Smooth muscle cell (in vitro differentiated cells): ENCODE data around the gene OTUB2. TPM values are rescaled to one million over a fixed set of nuclear protein-coding genes. Genes with fewer than 3 reads are reported as not detected.

Source experiments
- DNase-seq: peaks from one replicate; lab custom pipeline; 2025; ENCODE audit not compliant: unreplicated experiment; lab: John Stamatoyannopoulos, UW
- H2AFZ ChIP-seq: fragments of 200-600 bp; sonication (generic); 2 replicates; pipeline ENCODE4 v1.6.0; 2016; ENCODE audit warnings: antibody characterized with exemption, low read depth, mild to moderate bottlenecking
- H3F3A ChIP-seq: fragments of 200-600 bp; sonication (generic); 2 replicates; pipeline ENCODE4 v1.6.0; 2017; ENCODE audit warnings: antibody characterized with exemption, low read depth
- H3K27ac ChIP-seq: fragments of 200-600 bp; sonication (generic); 2 replicates; pipeline ENCODE4 v1.5.1; 2016; ENCODE audit warnings: low read depth, mild to moderate bottlenecking
- H3K27me3 ChIP-seq: fragments of 200-600 bp; sonication (generic); 2 replicates; pipeline ENCODE4 v1.6.1; 2016; ENCODE audit warnings: low read depth, mild to moderate bottlenecking
- H3K36me3 ChIP-seq: fragments of 200-600 bp; sonication (generic); 2 replicates; pipeline ENCODE4 v1.5.1; 2016; ENCODE audit warnings: low read depth
- H3K4me1 ChIP-seq: fragments of 200-600 bp; sonication (generic); 2 replicates; pipeline ENCODE4 v1.5.1; 2016; ENCODE audit warnings: low read depth
- H3K4me2 ChIP-seq: fragments of 200-600 bp; sonication (generic); 2 replicates; pipeline ENCODE4 v1.6.0; 2016; ENCODE audit warnings: mild to moderate bottlenecking
- H3K4me3 ChIP-seq: fragments of 200-600 bp; sonication (generic); 2 replicates; pipeline ENCODE4 v1.5.1; 2016; ENCODE audit warnings: mild to moderate bottlenecking
- H3K79me2 ChIP-seq: fragments of 200-600 bp; sonication (generic); 2 replicates; pipeline ENCODE4 v1.6.0; 2016; ENCODE audit warnings: low read depth, mild to moderate bottlenecking
- H3K9ac ChIP-seq: fragments of 200-600 bp; sonication (generic); 2 replicates; pipeline ENCODE4 v1.6.0; 2016; ENCODE audit warnings: low read depth
- H3K9me3 ChIP-seq: fragments of 200-600 bp; sonication (generic); replicated peaks from 2 replicates; pipeline ENCODE4 v1.5.1; 2016; ENCODE audit warnings: low read depth
- H4K20me1 ChIP-seq: fragments of 200-600 bp; sonication (generic); 2 replicates; pipeline ENCODE4 v1.6.0; 2016; ENCODE audit warnings: low read depth
- WGBS: methylation state at CpG from one replicate; pipeline ENCODE4 v1.1.7; 2016; ENCODE audit warnings: low lambda C conversion rate; 5-methylcytosine and 5-hydroxymethylcytosine counted together
- polyA plus RNA-seq: library from polyadenylated mRNA; unstranded; fragments of >200 nt; fragmentation: Nextera tagmentation; extraction: Ambion mirVana; gene quantifications from 2 replicates; pipeline ENCODE4 v1.2.1, GENCODE V29; 2016
- total RNA-seq: library from RNA; depleted of rRNA; stranded (reverse); fragments of >200 nt; gene quantifications from 2 replicates; pipeline ENCODE4 v1.2.3, GENCODE V29; 2014
- TF ChIP-seq, protein P1 (sequence below): fragments of 200-600 bp; sonication (generic); IDR thresholded peaks from 2 replicates; pipeline ENCODE4 v1.5.1; 2017; ENCODE audit warnings: borderline replicate concordance, mild to moderate bottlenecking, antibody characterized with exemption; ENCODE audit not compliant: insufficient read depth, poor library complexity, severe bottlenecking

The OTUB2 gene
- total and polyA plus RNA-seq, 2 experiments from 2014 or later, result 4.0 to 5.1 TPM

GRCh38 chr14:94000267-94000666, 25.9 kb upstream of the OTUB2 start:
- no peak for DNase-seq
- Histone ChIP-seq H3K79me2 (no peaks in the 10 kb centered on the region), H3K27me3 (peaks cover 4% of the 10 kb centered on the region), H3K36me3 (no peaks in the 10 kb centered on the region), H2AFZ (no peak overlapping the region), H3F3A (no peaks in the 10 kb centered on the region), H3K4me3 (no peak overlapping the region), H3K27ac (no peak overlapping the region), H3K9me3 (no peaks in the 10 kb centered on the region), H3K4me1 (no peaks in the 10 kb centered on the region), H3K9ac (no peak overlapping the region), H3K4me2 (no peak overlapping the region), H4K20me1 (no peaks in the 10 kb centered on the region)
- WGBS, result 87% methylated on average over 6 of the region's 6 CpGs
- TF ChIP-seq, protein P1, sequence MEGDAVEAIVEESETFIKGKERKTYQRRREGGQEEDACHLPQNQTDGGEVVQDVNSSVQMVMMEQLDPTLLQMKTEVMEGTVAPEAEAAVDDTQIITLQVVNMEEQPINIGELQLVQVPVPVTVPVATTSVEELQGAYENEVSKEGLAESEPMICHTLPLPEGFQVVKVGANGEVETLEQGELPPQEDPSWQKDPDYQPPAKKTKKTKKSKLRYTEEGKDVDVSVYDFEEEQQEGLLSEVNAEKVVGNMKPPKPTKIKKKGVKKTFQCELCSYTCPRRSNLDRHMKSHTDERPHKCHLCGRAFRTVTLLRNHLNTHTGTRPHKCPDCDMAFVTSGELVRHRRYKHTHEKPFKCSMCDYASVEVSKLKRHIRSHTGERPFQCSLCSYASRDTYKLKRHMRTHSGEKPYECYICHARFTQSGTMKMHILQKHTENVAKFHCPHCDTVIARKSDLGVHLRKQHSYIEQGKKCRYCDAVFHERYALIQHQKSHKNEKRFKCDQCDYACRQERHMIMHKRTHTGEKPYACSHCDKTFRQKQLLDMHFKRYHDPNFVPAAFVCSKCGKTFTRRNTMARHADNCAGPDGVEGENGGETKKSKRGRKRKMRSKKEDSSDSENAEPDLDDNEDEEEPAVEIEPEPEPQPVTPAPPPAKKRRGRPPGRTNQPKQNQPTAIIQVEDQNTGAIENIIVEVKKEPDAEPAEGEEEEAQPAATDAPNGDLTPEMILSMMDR, result no peak

GRCh38 chr14:94001016-94001415, 25.1 kb upstream of the OTUB2 start:
- H4K20me1 ChIP-seq, result no peaks in the 10 kb centered on the region
- H3K79me2 ChIP-seq, result no peaks in the 10 kb centered on the region
- H3K9me3 ChIP-seq, result no peaks in the 10 kb centered on the region
- no peak overlapping the region for H3K9ac ChIP-seq
- no peak for DNase-seq
- H3K36me3 ChIP-seq, result no peaks in the 10 kb centered on the region
- no peaks in the 10 kb centered on the region for H3F3A ChIP-seq
- no peak overlapping the region for H2AFZ ChIP-seq
- no peaks in the 10 kb centered on the region for H3K4me1 ChIP-seq
- TF ChIP-seq, protein P1, result no peak
- no peak overlapping the region for H3K27ac ChIP-seq
- H3K4me3 ChIP-seq, result no peak overlapping the region
- peaks cover 4% of the 10 kb centered on the region for H3K27me3 ChIP-seq
- 83% methylated on average over 13 of the region's 13 CpGs for WGBS
- H3K4me2 ChIP-seq, result no peak overlapping the region

DNA sequence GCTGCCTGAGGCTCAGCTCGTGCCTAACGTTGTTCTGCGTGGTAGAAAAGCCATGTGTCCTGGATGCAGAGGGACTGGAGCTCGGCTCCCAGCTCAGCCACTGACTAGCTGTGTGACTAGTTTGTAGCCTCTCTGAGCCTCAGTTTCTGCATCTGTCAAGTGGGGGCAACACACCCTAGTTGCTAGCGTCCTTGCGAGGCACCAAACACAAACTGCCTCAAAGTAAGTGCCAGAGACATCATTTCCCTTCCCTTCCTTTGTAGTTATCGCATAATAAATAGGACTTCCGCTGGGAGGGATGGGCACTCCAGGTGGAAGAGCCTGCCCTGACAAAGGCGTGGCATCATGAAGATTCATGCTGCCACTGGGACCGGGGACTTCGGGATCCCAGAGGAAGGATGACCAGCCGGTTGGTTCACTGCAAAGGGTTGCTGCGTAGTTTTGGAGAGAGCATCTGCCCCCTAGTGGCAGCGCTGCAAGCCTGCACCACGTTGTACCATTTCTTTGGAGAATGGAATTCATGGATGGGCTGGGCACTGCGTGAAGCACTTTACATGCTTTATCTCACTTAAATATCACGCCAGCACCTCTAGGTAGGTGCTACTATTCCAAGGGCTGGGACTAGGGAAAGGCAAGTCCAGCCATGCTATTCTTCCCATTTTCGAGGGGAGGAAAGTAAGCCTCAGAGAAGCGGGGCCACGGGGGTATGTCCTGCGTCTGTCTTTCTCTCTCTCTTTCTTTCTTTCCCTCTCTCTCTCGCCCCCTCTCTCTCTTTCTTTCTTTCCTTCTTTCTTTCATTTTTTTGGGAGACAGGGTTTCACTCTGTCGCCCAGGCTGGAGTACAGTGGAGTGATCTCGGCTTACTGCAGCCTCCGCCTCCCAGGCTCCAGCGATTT, 24.4 kb upstream of the OTUB2 start:
- no peaks in the 10 kb centered on the region for H4K20me1 ChIP-seq
- TF ChIP-seq, protein P1, result peak; percentile 98
- H3K9ac ChIP-seq, result no peak overlapping the region
- no peak for DNase-seq
- H3K27ac ChIP-seq, result no peak overlapping the region
- H3K27me3 ChIP-seq, result peaks cover 4% of the 10 kb centered on the region
- H3K79me2 ChIP-seq, result no peaks in the 10 kb centered on the region
- H3K4me3 ChIP-seq, result no peak overlapping the region
- no peaks in the 10 kb centered on the region for H3K36me3 ChIP-seq
- 53% methylated on average over 26 of the region's 26 CpGs for WGBS
- no peaks in the 10 kb centered on the region for H3K4me1 ChIP-seq
- H2AFZ ChIP-seq, result no peak overlapping the region
- no peaks in the 10 kb centered on the region for H3F3A ChIP-seq
- H3K9me3 ChIP-seq, result no peaks in the 10 kb centered on the region
- no peak overlapping the region for H3K4me2 ChIP-seq

DNA sequence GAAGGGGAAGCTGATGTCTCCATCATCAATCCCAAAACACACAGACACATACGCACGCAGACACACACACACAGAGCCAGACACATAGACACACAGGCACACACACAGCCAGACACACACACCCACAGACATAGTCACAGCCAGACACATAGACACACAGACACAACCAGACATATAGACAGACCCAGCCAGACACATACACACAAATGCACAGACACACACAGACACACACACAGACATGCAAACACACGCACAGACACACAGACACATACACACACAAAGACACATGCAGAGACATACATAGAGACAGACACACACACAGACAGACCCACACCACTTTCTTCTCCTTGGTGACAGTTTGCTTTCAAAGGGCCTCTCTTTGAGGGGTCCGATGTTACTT, 22.7 kb upstream of the OTUB2 start:
- no peak overlapping the region for H3K9ac ChIP-seq
- no peak overlapping the region for H3K4me2 ChIP-seq
- H3K9me3 ChIP-seq, result no peaks in the 10 kb centered on the region
- no peaks in the 10 kb centered on the region for H3K4me1 ChIP-seq
- peaks cover 4% of the 10 kb centered on the region for H3K27me3 ChIP-seq
- H3K79me2 ChIP-seq, result no peaks in the 10 kb centered on the region
- no peaks in the 10 kb centered on the region for H4K20me1 ChIP-seq
- H3K4me3 ChIP-seq, result no peak overlapping the region
- TF ChIP-seq, protein P1, result no peak
- no peak for DNase-seq
- no peaks in the 10 kb centered on the region for H3F3A ChIP-seq
- 92% methylated on average over 4 of the region's 4 CpGs for WGBS
- H3K36me3 ChIP-seq, result no peaks in the 10 kb centered on the region
- H2AFZ ChIP-seq, result no peak overlapping the region
- no peak overlapping the region for H3K27ac ChIP-seq
